IMR-90 (cell line): ENCODE data around the gene MUC6. TPM values are rescaled to one million over a fixed set of nuclear protein-coding genes. Genes with fewer than 3 reads are reported as not detected.

Source experiments
- ATAC-seq: fragments of 200-7000 bp; cut with Tn5 transposase; 2 replicates; pipeline ENCODE4 v1.9.1; 2020; ENCODE audit warnings: low read depth, mild to moderate bottlenecking, moderate library complexity
- BruUV-seq: library from RNA; stranded (reverse); fragments of 400-500 nt; replicated peaks from 2 replicates; lab custom pipeline; 2021; lab: Mats Ljungman, UMichigan
- CTCF ChIA-PET: fragments of 300-600 bp; formaldehyde crosslinking; extraction: SDS; loops from one replicate; lab custom pipeline; 2021; ENCODE audit warnings: antibody characterized with exemption; lab: Yijun Ruan, JAX
- POLR2A ChIA-PET: fragments of 300-600 bp; sonication (Branson Sonifier 250); formaldehyde crosslinking; loops from one replicate; lab custom pipeline; 2022; ENCODE audit warnings: antibody characterized with exemption; ENCODE audit not compliant: unreplicated experiment; lab: Charles Lee
- DNase-seq: peaks from one replicate; pipeline ENCODE4 v3.0.0; 2013
- H2AFZ ChIP-seq: replicated peaks from 2 replicates; pipeline ENCODE3; 2013; ENCODE audit warnings: low read length, mild to moderate bottlenecking; ENCODE audit not compliant: poor library complexity
- H2AK5ac ChIP-seq: 2 replicates; pipeline ENCODE4 v1.6.1; 2013; ENCODE audit warnings: low read depth, low read length, inconsistent platforms
- H2AK9ac ChIP-seq: replicated peaks from 2 replicates; pipeline ENCODE3; 2013; ENCODE audit warnings: mild to moderate bottlenecking, low read depth, low read length, moderate library complexity; ENCODE audit not compliant: poor library complexity
- H2BK120ac ChIP-seq: 2 replicates; pipeline ENCODE4 v1.6.1; 2013; ENCODE audit warnings: low read depth, low read length, inconsistent platforms
- H2BK15ac ChIP-seq: 3 replicates; pipeline ENCODE4 v1.6.1; 2013; ENCODE audit warnings: low read depth, low read length, inconsistent platforms
- H2BK20ac ChIP-seq: 2 replicates; pipeline ENCODE4 v1.6.1; 2013; ENCODE audit warnings: low read depth, mild to moderate bottlenecking, inconsistent platforms, low read length, moderate library complexity
- H2BK5ac ChIP-seq: 2 replicates; pipeline ENCODE4 v1.6.1; 2013; ENCODE audit warnings: mild to moderate bottlenecking, low read depth, low read length, inconsistent platforms; ENCODE audit not compliant: poor library complexity, severe bottlenecking
- H3K14ac ChIP-seq: replicated peaks from 2 replicates; pipeline ENCODE4 v1.6.1; 2013; ENCODE audit warnings: low read depth, low read length, inconsistent platforms
- H3K18ac ChIP-seq: 2 replicates; pipeline ENCODE4 v1.6.1; 2013; ENCODE audit warnings: low read depth, low read length, control low read depth
- H3K23ac ChIP-seq: 2 replicates; pipeline ENCODE4 v1.6.1; 2013; ENCODE audit warnings: low read depth, low read length, inconsistent platforms
- H3K27ac ChIP-seq: 2 replicates; pipeline ENCODE4 v1.5.1; 2013; ENCODE audit warnings: mild to moderate bottlenecking, control low read depth, low read length; ENCODE audit not compliant: insufficient read depth
- H3K27me3 ChIP-seq: 2 replicates; pipeline ENCODE4 v1.6.1; 2013; ENCODE audit warnings: low read length; ENCODE audit not compliant: control insufficient read depth, insufficient read depth
- H3K36me3 ChIP-seq: 2 replicates; pipeline ENCODE4 v1.6.1; 2013; ENCODE audit warnings: low read length, mixed read lengths; ENCODE audit not compliant: control insufficient read depth, insufficient read depth
- H3K4ac ChIP-seq: 2 replicates; pipeline ENCODE4 v1.6.1; 2013; ENCODE audit warnings: low read depth, low read length, inconsistent platforms
- H3K4me1 ChIP-seq: 2 replicates; pipeline ENCODE4 v1.6.1; 2013; ENCODE audit warnings: low read length, mixed read lengths; ENCODE audit not compliant: control insufficient read depth, insufficient read depth
- H3K4me2 ChIP-seq: 2 replicates; pipeline ENCODE4 v1.6.1; 2013; ENCODE audit warnings: low read depth, mild to moderate bottlenecking, control low read depth, low read length, moderate library complexity
- H3K4me3 ChIP-seq: 2 replicates; pipeline ENCODE4 v1.5.1; 2013; ENCODE audit warnings: low read depth, mild to moderate bottlenecking, control low read depth, low read length, moderate library complexity; ENCODE audit not compliant: insufficient read depth
- H3K56ac ChIP-seq: 2 replicates; pipeline ENCODE4 v1.6.1; 2013; ENCODE audit warnings: low read length, inconsistent platforms; ENCODE audit not compliant: insufficient read depth; ENCODE audit errors: extremely low read depth
- H3K79me1 ChIP-seq, 2 experiments: 2 replicates each; pipeline ENCODE4 v1.6.1; 2013; ENCODE audit warnings: low read length in 2 of 2, inconsistent platforms in 1 of 2, low read depth in 1 of 2
- H3K9ac ChIP-seq: 2 replicates; pipeline ENCODE4 v1.6.1; 2013; ENCODE audit warnings: low read depth, low read length, control low read depth
- H3K9me1 ChIP-seq: 2 replicates; pipeline ENCODE4 v1.6.1; 2013; ENCODE audit warnings: low read length, inconsistent platforms; ENCODE audit not compliant: insufficient read depth
- H3K9me3 ChIP-seq: 2 replicates; pipeline ENCODE4 v1.6.1; 2013; ENCODE audit warnings: low read length; ENCODE audit not compliant: control insufficient read depth, insufficient read depth
- H4K20me1 ChIP-seq: 2 replicates; pipeline ENCODE4 v1.6.1; 2013; ENCODE audit warnings: low read length, inconsistent platforms; ENCODE audit not compliant: insufficient read depth
- H4K5ac ChIP-seq: 2 replicates; pipeline ENCODE4 v1.6.1; 2013; ENCODE audit warnings: mild to moderate bottlenecking, low read depth, low read length, control low read depth
- H4K8ac ChIP-seq, 2 experiments: 2 replicates each; pipeline ENCODE4 v1.6.1; 2013; ENCODE audit warnings: low read depth in 2 of 2, low read length in 2 of 2, control low read depth in 1 of 2, inconsistent platforms in 1 of 2
- H4K91ac ChIP-seq: 2 replicates; pipeline ENCODE4 v1.6.1; 2013; ENCODE audit warnings: low read depth, low read length, inconsistent platforms; ENCODE audit not compliant: insufficient read depth
- BHLHE40 ChIP-seq: fragments of 150-350 bp; IDR thresholded peaks from 2 replicates; pipeline ENCODE4 v1.6.1; 2016; ENCODE audit warnings: mild to moderate bottlenecking, low read depth, low read length
- CHD1 ChIP-seq: IDR thresholded peaks from 2 replicates; pipeline ENCODE4 v1.6.1; 2012; ENCODE audit warnings: low read depth, low read length, improper control_type of control experiment
- FOS ChIP-seq: fragments of 150-350 bp; IDR thresholded peaks from 2 replicates; pipeline ENCODE4 v1.6.1; 2016; ENCODE audit warnings: low read depth, low read length
- MXI1 ChIP-seq: IDR thresholded peaks from 2 replicates; pipeline ENCODE4 v1.6.1; 2012; ENCODE audit warnings: low read depth, mild to moderate bottlenecking, low read length, moderate library complexity, borderline replicate concordance
- RAD21 ChIP-seq: IDR thresholded peaks from 2 replicates; pipeline ENCODE4 v1.6.1; 2012; ENCODE audit warnings: low read length, improper control_type of control experiment
- RCOR1 ChIP-seq: IDR thresholded peaks from 2 replicates; pipeline ENCODE4 v1.6.1; 2012; ENCODE audit warnings: mild to moderate bottlenecking, low read length, improper control_type of control experiment; ENCODE audit not compliant: insufficient replicate concordance
- SMC3 ChIP-seq: fragments of 150-350 bp; IDR thresholded peaks from 2 replicates; pipeline ENCODE4 v1.6.1; 2016; ENCODE audit warnings: low read depth, mild to moderate bottlenecking, antibody characterized with exemption, low read length, moderate library complexity
- USF2 ChIP-seq: fragments of 150-350 bp; IDR thresholded peaks from 2 replicates; pipeline ENCODE4 v1.6.1; 2017; ENCODE audit warnings: mild to moderate bottlenecking, antibody characterized with exemption, low read length, low read depth
- WGBS, 2 experiments: methylation state at CpG; one replicate each; pipeline versions ENCODE4 v1.1.5 to v1.1.7; 2013; ENCODE audit warnings: missing lambda C conversion rate in 2 of 2; ENCODE audit not compliant: insufficient read length in 1 of 2; ENCODE audit errors: extremely low coverage in 2 of 2; 5-methylcytosine and 5-hydroxymethylcytosine counted together
- dilution Hi-C: fragments of 300-500 bp; cut with HindIII; formaldehyde crosslinking; loops from one replicate; pipeline ENCODE4 v1.14.3; 2018; ENCODE audit warnings: low sequenced_read_pairs; ENCODE audit not compliant: unreplicated experiment
- in situ Hi-C: fragments of 300-500 bp; cut with MboI; formaldehyde crosslinking; loops from 3 replicates; pipeline ENCODE4 v1.14.3; 2019; ENCODE audit warnings: low sequenced_read_pairs, inconsistent platforms, mixed read lengths
- intact Hi-C: fragments of 100-400 bp; cut with micrococcal nuclease; formaldehyde crosslinking; loops from 2 replicates; pipeline ENCODE4 v1.10.0; 2022
- polyA plus RNA-seq, 3 experiments: library from polyadenylated mRNA; depleted of rRNA; stranded (reverse); fragments of >200 nt; gene quantifications; 2 replicates each; pipeline ENCODE4 v1.2.3, GENCODE V29; 2012; ENCODE audit warnings: low replicate concordance in 1 of 3
- total RNA-seq: library from RNA; depleted of rRNA; stranded (reverse); fragments of >200 nt; gene quantifications from 2 replicates; pipeline ENCODE4 v1.2.3, GENCODE V29; 2012

The MUC6 gene
- total and polyA plus RNA-seq, 2 of the 4 experiments (the other 2 are of a cell fraction), result not detected

GRCh38 chr11:1012740-1013630 lies 23.5 kb downstream of the MUC6 start:
- peaks cover 37% of the 10 kb centered on the region for H3K36me3 ChIP-seq
- intact Hi-C loops (no loop called here), dilution Hi-C loops (no loop called here), in situ Hi-C loops (no loop called here)
- H3K23ac ChIP-seq, result no peak overlapping the region
- no peak overlapping the region for H3K18ac ChIP-seq
- TF ChIP-seq FOS (no peak), BHLHE40 (no peak), RCOR1 (no peak), MXI1 (no peak), USF2 (no peak), SMC3 (no peak), RAD21 (no peak), CHD1 (no peak)
- no peak overlapping the region for H3K9ac ChIP-seq
- no peaks in the 10 kb centered on the region for H3K4me1 ChIP-seq
- no peak overlapping the region for H2AK5ac ChIP-seq
- H4K8ac ChIP-seq, result no peak overlapping the region
- 83% methylated on average over 12 of the region's 28 CpGs; no CpG with 5 or more reads in 1 of the 2 experiments for WGBS, 2 experiments
- DNase-seq, result no peak
- BruUV-seq, result no TSS peak
- no peak overlapping the region for H3K27ac ChIP-seq
- no peak overlapping the region for H3K4me3 ChIP-seq
- H3K4me2 ChIP-seq, result no peak overlapping the region
- no peak overlapping the region for H3K56ac ChIP-seq
- no peak overlapping the region for H2BK15ac ChIP-seq
- peaks cover 11 to 16% of the 10 kb centered on the region in 2 experiments for H3K79me1 ChIP-seq
- H3K27me3 ChIP-seq, result no peaks in the 10 kb centered on the region
- H3K14ac ChIP-seq, result no peak overlapping the region
- H3K4ac ChIP-seq, result no peak overlapping the region
- H2AFZ ChIP-seq, result no peak overlapping the region
- H2BK5ac ChIP-seq, result no peak overlapping the region
- H2BK120ac ChIP-seq, result no peak overlapping the region
- H2AK9ac ChIP-seq, result no peak overlapping the region
- H3K9me1 ChIP-seq, result peaks cover 9% of the 10 kb centered on the region; the same call in 1 of the 2 replicates
- ChIA-PET POLR2A (no interaction called here), CTCF (no interaction called here)
- H4K20me1 ChIP-seq, result peaks cover 12% of the 10 kb centered on the region; the same call in 1 of the 2 replicates
- no peaks in the 10 kb centered on the region for H3K9me3 ChIP-seq
- no peak overlapping the region for H2BK20ac ChIP-seq
- ATAC-seq, result no peak
- H4K5ac ChIP-seq, result no peak overlapping the region
- no peak overlapping the region for H4K91ac ChIP-seq
